ENCODE results near the gene CNOT3.

DNA sequence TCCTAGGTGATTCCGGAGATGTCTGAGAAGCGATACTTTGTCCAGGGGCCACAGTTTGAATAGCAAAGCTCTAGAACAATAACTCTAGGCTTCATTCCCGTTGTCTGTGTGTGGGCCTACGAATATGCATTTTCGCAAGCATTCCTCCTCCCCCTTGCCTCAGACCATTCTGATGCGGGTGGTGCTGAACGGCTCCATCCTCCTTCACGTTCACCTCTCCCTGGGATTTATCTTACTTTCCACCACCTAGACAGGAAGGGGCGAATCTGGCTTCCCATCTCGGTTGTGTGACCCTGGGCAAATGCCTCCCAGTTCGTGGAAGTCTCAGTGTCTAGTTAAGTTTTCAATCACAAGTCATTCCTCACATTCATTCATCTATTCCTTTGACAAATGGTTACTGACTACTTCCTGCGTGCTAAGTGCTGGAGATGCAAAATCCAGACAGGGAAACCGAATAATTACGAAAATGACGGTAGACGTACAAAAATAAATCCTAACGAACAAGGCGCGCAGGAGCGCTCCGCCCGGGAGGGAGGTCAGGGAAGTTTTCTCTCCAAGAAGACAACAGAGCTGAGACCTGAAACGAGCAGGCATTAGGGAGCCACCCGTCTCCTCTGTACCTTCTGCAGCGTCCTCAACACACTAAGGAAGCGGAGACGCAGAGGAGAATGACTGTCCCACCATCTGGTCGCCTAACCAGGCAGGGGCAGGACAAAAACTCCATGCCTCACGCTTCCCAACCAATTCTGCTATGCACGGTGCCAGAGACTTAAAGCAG lies 1.3 kb upstream of the CNOT3 start:
- TF ChIP-seq, protein P1, sequence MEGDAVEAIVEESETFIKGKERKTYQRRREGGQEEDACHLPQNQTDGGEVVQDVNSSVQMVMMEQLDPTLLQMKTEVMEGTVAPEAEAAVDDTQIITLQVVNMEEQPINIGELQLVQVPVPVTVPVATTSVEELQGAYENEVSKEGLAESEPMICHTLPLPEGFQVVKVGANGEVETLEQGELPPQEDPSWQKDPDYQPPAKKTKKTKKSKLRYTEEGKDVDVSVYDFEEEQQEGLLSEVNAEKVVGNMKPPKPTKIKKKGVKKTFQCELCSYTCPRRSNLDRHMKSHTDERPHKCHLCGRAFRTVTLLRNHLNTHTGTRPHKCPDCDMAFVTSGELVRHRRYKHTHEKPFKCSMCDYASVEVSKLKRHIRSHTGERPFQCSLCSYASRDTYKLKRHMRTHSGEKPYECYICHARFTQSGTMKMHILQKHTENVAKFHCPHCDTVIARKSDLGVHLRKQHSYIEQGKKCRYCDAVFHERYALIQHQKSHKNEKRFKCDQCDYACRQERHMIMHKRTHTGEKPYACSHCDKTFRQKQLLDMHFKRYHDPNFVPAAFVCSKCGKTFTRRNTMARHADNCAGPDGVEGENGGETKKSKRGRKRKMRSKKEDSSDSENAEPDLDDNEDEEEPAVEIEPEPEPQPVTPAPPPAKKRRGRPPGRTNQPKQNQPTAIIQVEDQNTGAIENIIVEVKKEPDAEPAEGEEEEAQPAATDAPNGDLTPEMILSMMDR (IDR thresholded peaks at IDR 0.05): no peak
- no peak for TF ChIP-seq POLR2A (IDR thresholded peaks at IDR 0.05)
